SU-DHL-6 (cell line): ENCODE measurements around the gene C17orf107.

ENCODE experiments used
- H2AFZ ChIP-seq: fragments of 200-600 bp; sonication (generic); 2 replicates; pipeline ENCODE4 v1.6.1; 2014; ENCODE audit warnings: low read depth, mild to moderate bottlenecking, moderate library complexity, mixed read lengths, antibody characterized with exemption, low read length; ENCODE audit not compliant: severe bottlenecking
- H3F3A ChIP-seq: fragments of 200-600 bp; shearing (Covaris generic); 2 replicates; pipeline ENCODE4 v1.6.0; 2016; ENCODE audit warnings: antibody characterized with exemption, mild to moderate bottlenecking; ENCODE audit not compliant: insufficient read depth
- H3K27ac ChIP-seq: fragments of 200-600 bp; sonication (generic); 2 replicates; pipeline ENCODE4 v1.5.1; 2016; ENCODE audit warnings: low read depth, mild to moderate bottlenecking, low read length, moderate library complexity, mixed read lengths
- H3K27me3 ChIP-seq: fragments of 200-600 bp; sonication (generic), shearing (Covaris generic); 2 replicates; pipeline ENCODE4 v1.6.0; 2014; ENCODE audit warnings: mild to moderate bottlenecking, low read length
- H3K36me3 ChIP-seq: fragments of 200-600 bp; sonication (generic); 2 replicates; pipeline ENCODE4 v1.6.1; 2014; ENCODE audit warnings: mild to moderate bottlenecking, low read length, mixed read lengths
- H3K4me2 ChIP-seq: fragments of 300-600, 200-600 bp; shearing (Covaris generic), sonication (generic); 2 replicates; pipeline ENCODE4 v1.6.0; 2014; ENCODE audit warnings: low read length, low read depth, mild to moderate bottlenecking; ENCODE audit not compliant: poor library complexity, severe bottlenecking
- H3K4me3 ChIP-seq: fragments of 200-600 bp; sonication (generic); 2 replicates; pipeline ENCODE4 v1.5.1; 2014; ENCODE audit warnings: antibody characterized with exemption, low read length, mild to moderate bottlenecking, mixed read lengths; ENCODE audit not compliant: insufficient read depth, poor library complexity, severe bottlenecking
- H3K79me2 ChIP-seq: fragments of 200-600 bp; sonication (generic); 2 replicates; pipeline ENCODE4 v1.6.1; 2014; ENCODE audit warnings: mild to moderate bottlenecking, low read length, moderate library complexity; ENCODE audit not compliant: insufficient read depth
- H3K9ac ChIP-seq: fragments of 200-600 bp; sonication (generic); 2 replicates; pipeline ENCODE4 v1.7.0; 2014; ENCODE audit warnings: mild to moderate bottlenecking, low read length
- H3K9me2 ChIP-seq: fragments of 200-600 bp; sonication (generic); replicated peaks from 2 replicates; pipeline ENCODE4 v1.6.1; 2014; ENCODE audit warnings: low read length; ENCODE audit not compliant: insufficient read depth
- H3K9me3 ChIP-seq: fragments of 200-600 bp; sonication (generic); 2 replicates; pipeline ENCODE4 v1.6.1; 2014; ENCODE audit warnings: low read length, mixed read lengths; ENCODE audit not compliant: insufficient read depth
- H4K20me1 ChIP-seq: fragments of 200-600 bp; sonication (generic); 2 replicates; pipeline ENCODE4 v1.6.1; 2014; ENCODE audit warnings: low read depth, mild to moderate bottlenecking, antibody characterized with exemption, low read length, moderate library complexity, mixed read lengths
- EZH2phosphoT487 ChIP-seq: fragments of 200-600 bp; sonication (generic), shearing (Covaris generic); conservative IDR thresholded peaks from 2 replicates; pipeline ENCODE4 v1.6.1; 2018; ENCODE audit warnings: mild to moderate bottlenecking, antibody characterized with exemption, low read length, moderate library complexity, mixed read lengths
- TF ChIP-seq, protein P1 (sequence below): fragments of 200-600 bp; sonication (generic); IDR thresholded peaks from one replicate; pipeline ENCODE4 v1.5.1; 2017; ENCODE audit warnings: antibody characterized with exemption, mild to moderate bottlenecking, low read length, moderate library complexity; ENCODE audit not compliant: insufficient read depth, poor library complexity, severe bottlenecking

The C17orf107 gene

GRCh38 chr17:4950075-4950745, 50.9 kb downstream of the C17orf107 start:
- Histone ChIP-seq H3K4me2 (peak overlapping the region; percentile 98), H3F3A (peaks cover 36% of the 10 kb centered on the region), H3K9ac (peak overlapping the region; percentile 100), H3K27me3 (no peaks in the 10 kb centered on the region), H3K79me2 (peaks cover 30% of the 10 kb centered on the region), H4K20me1 (peaks cover 3% of the 10 kb centered on the region; the same call in 1 of the 2 replicates), H2AFZ (peak overlapping the region; percentile 21), H3K4me3 (peak overlapping the region; percentile 100), H3K9me3 (no peaks in the 10 kb centered on the region), H3K36me3 (peaks cover 11% of the 10 kb centered on the region; the same call in 1 of the 2 replicates), H3K9me2 (no peaks in the 10 kb centered on the region), H3K27ac (peak overlapping the region; percentile 100)
- TF ChIP-seq EZH2phosphoT487, result no peak
- TF ChIP-seq, protein P1, sequence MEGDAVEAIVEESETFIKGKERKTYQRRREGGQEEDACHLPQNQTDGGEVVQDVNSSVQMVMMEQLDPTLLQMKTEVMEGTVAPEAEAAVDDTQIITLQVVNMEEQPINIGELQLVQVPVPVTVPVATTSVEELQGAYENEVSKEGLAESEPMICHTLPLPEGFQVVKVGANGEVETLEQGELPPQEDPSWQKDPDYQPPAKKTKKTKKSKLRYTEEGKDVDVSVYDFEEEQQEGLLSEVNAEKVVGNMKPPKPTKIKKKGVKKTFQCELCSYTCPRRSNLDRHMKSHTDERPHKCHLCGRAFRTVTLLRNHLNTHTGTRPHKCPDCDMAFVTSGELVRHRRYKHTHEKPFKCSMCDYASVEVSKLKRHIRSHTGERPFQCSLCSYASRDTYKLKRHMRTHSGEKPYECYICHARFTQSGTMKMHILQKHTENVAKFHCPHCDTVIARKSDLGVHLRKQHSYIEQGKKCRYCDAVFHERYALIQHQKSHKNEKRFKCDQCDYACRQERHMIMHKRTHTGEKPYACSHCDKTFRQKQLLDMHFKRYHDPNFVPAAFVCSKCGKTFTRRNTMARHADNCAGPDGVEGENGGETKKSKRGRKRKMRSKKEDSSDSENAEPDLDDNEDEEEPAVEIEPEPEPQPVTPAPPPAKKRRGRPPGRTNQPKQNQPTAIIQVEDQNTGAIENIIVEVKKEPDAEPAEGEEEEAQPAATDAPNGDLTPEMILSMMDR, result no peak

DNA sequence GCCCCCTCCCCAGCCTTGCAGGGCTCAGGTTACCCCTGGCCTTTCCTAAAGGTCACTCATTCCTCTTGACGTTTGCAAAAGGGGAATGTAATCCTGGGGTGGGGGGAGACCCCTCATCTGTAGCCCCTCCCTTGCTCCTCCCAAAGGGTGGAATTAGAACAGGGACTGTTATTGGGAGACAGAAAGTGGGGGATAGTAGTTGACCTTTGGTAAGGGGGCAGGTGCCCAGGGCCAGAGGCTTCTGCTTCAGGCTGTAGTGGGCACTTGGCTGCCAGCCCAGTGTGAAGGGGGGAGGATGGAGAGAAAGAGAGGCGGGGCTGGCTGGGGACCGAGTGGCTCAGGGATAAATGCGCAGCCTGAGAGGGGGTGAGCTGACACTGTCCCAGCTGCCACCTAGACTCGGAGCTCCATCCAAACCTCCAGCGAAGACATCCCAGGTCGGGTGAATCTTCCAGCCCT, 51.4 kb downstream of the C17orf107 start, which contains the start of gene ENO3:
Gene ENO3 (plus strand): TSS at position 374 of the 459 bp plus-strand sequence. CDS start 711 bp downstream, outside the sequence.
- Histone ChIP-seq H3K27ac (peak within 1 kb of the TSS; percentile 100), H3K79me2 (peaks cover 24% of the 10 kb centered on the region), H3K9ac (peak within 1 kb of the TSS; percentile 100), H3K4me3 (peak within 1 kb of the TSS; percentile 100), H2AFZ (peak within 1 kb of the TSS; percentile 21), H4K20me1 (peaks cover 3% of the 10 kb centered on the region; the same call in 1 of the 2 replicates), H3K27me3 (no peaks in the 10 kb centered on the region), H3K9me3 (no peaks in the 10 kb centered on the region), H3F3A (peaks cover 31% of the 10 kb centered on the region), H3K36me3 (peaks cover 11% of the 10 kb centered on the region; the same call in 1 of the 2 replicates), H3K4me2 (peak within 1 kb of the TSS; percentile 98), H3K9me2 (no peaks in the 10 kb centered on the region)
- TF ChIP-seq EZH2phosphoT487, result no peak
- TF ChIP-seq, protein P1, result no peak

GRCh38 chr17:4951486-4951885, 52.1 kb downstream of the C17orf107 start:
- Histone ChIP-seq H3K27me3 (no peaks in the 10 kb centered on the region), H3F3A (peaks cover 24% of the 10 kb centered on the region), H3K9me2 (no peaks in the 10 kb centered on the region), H3K27ac (no peak overlapping the region), H3K9me3 (no peaks in the 10 kb centered on the region), H3K4me2 (no peak overlapping the region), H3K36me3 (peaks cover 7% of the 10 kb centered on the region; the same call in 1 of the 2 replicates), H3K79me2 (peaks cover 18% of the 10 kb centered on the region), H3K9ac (no peak overlapping the region), H3K4me3 (no peak overlapping the region), H4K20me1 (no peaks in the 10 kb centered on the region), H2AFZ (no peak overlapping the region)
- TF ChIP-seq, protein P1, result no peak
- TF ChIP-seq EZH2phosphoT487, result no peak
